Subcutaneous preadipocyte (primary cell): ENCODE results near the gene KATNB1. TPM values are rescaled to one million over a fixed set of nuclear protein-coding genes. Genes with fewer than 3 reads are reported as not detected.

Source experiments
- small RNA-seq: library from RNA; depleted of rRNA; stranded (forward); fragments of <200 nt; gene quantifications from one replicate; pipeline ENCODE3, GENCODE V24; 2012
- total RNA-seq: library from RNA; depleted of rRNA; stranded (reverse); fragments of >200 nt; gene quantifications from 2 replicates; pipeline ENCODE4 v1.2.3, GENCODE V29; 2012

The KATNB1 gene
- total RNA-seq: 30.5 and 38.7 TPM in 2 replicates

GRCh38 chr16:57735755-57736418, at the start of gene KATNB1:
KATNB1 (plus strand) TSS chr16:57735770; CDS start chr16:57737244, 1,474 bp downstream.

GRCh38 chr16:57694725-57695679, 40.6 kb upstream of the KATNB1 start, which contains the start of gene DRC7:
DRC7 (plus strand) TSS chr16:57694806; CDS start chr16:57697950, 3,144 bp downstream.

GRCh38 chr16:57802341-57803133, 67.0 kb downstream of the KATNB1 start, which contains the start of gene KIFC3:
KIFC3 (minus strand) TSS chr16:57802491; CDS start chr16:57798243, 4,248 bp downstream.

Small RNA genes within 50 kb of the gene (small RNA-seq; reads per million reads assigned to genes)
- not detected for gene MIR6772

Other genes with a start within 250 kb of the KATNB1 start
- 15.8 and 21.5 TPM in 2 replicates for gene DOK4, start 249.3 kb upstream of the KATNB1 start, total RNA-seq
- gene CCDC102A, start 199.2 kb upstream of the KATNB1 start, total RNA-seq: 6.1 and 8.1 TPM in 2 replicates
- gene ADGRG5, start 193.1 kb upstream of the KATNB1 start, total RNA-seq: not detected in 2 replicates
- 2.9 and 6.8 TPM in 2 replicates for gene ADGRG1, start 107.1 kb upstream of the KATNB1 start, total RNA-seq
- not detected in 2 replicates for gene ADGRG3, start 67.5 kb upstream of the KATNB1 start, total RNA-seq
- 0.37 TPM in 1 of 2 replicates, not detected in the other for gene DRC7, start 41.0 kb upstream of the KATNB1 start, total RNA-seq
- gene KIFC3, start 66.7 kb downstream of the KATNB1 start, total RNA-seq: 14.7 and 31.1 TPM in 2 replicates
- not detected in 2 replicates for gene CNGB1, start 235.4 kb downstream of the KATNB1 start, total RNA-seq